GM13977 (cell line): ENCODE measurements around the gene VPS29.

Experiments
- DNase-seq: peaks from one replicate; pipeline ENCODE4 v3.0.0; 2012; ENCODE audit warnings: low spot score
- in situ Hi-C: fragments of 300-500 bp; cut with MboI; formaldehyde crosslinking; loops from one replicate; pipeline ENCODE4 v1.12.0; 2022; ENCODE audit warnings: low sequenced_read_pairs, low pct_unique_long_range_greater_than_20kb, mixed read lengths, inconsistent platforms; ENCODE audit not compliant: unreplicated experiment
- TF ChIP-seq, protein P1 (sequence below): IDR thresholded peaks from 2 replicates; pipeline ENCODE4 v1.5.1; 2012; ENCODE audit warnings: mild to moderate bottlenecking, control low read depth; ENCODE audit not compliant: insufficient read depth; ENCODE audit errors: extremely low read depth, missing control alignments

Gene VPS29

DNA sequence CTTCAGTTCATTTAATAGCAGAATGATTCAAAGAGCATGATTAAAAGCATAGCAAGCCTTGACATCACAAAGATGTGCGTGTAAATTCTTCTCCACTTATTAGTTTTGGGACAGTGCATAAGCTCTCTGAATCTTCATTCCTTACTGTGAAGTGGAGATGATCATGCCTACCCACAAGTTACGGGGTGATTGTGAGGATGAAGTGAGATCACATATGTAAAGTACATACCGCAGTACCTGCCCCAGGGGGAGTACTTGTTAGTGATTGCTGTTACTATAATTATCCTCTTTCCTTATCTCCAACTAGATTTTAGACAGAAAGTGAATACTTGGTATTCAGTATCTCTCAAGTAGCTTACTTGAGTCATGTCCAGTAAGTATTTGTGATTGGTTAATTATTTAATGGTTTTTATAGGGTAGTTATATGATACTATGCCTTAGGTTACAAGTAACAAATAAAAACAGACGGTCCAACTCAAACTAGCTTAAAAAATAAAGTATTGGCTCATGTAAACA is 6.2 kb upstream of the VPS29 start:
- DNase-seq: no peak
- TF ChIP-seq, protein P1, sequence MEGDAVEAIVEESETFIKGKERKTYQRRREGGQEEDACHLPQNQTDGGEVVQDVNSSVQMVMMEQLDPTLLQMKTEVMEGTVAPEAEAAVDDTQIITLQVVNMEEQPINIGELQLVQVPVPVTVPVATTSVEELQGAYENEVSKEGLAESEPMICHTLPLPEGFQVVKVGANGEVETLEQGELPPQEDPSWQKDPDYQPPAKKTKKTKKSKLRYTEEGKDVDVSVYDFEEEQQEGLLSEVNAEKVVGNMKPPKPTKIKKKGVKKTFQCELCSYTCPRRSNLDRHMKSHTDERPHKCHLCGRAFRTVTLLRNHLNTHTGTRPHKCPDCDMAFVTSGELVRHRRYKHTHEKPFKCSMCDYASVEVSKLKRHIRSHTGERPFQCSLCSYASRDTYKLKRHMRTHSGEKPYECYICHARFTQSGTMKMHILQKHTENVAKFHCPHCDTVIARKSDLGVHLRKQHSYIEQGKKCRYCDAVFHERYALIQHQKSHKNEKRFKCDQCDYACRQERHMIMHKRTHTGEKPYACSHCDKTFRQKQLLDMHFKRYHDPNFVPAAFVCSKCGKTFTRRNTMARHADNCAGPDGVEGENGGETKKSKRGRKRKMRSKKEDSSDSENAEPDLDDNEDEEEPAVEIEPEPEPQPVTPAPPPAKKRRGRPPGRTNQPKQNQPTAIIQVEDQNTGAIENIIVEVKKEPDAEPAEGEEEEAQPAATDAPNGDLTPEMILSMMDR: no peak
- in situ Hi-C loops: no loop called here

DNA sequence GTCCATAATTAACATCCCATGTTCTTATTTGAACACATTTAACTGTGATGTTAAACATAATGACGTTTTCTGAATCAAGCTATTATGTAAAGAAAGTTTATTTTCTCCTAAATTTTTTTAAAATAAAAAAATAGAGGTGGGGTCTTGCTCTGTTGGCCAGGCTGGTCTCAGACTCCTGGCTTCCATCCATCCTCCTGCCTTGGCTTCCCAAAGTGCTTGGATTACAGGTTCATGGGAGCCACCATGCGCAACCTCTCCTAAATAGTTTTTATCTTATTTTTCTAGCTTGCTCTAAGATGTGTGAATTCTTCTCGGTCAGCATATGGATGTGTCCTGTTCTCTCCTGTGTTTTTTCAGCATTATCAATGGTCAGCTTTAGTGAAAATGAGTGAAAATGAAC is 3.4 kb upstream of the VPS29 start:
- in situ Hi-C loops: no loop called here
- TF ChIP-seq, protein P1: no peak
- DNase-seq: no peak

DNA sequence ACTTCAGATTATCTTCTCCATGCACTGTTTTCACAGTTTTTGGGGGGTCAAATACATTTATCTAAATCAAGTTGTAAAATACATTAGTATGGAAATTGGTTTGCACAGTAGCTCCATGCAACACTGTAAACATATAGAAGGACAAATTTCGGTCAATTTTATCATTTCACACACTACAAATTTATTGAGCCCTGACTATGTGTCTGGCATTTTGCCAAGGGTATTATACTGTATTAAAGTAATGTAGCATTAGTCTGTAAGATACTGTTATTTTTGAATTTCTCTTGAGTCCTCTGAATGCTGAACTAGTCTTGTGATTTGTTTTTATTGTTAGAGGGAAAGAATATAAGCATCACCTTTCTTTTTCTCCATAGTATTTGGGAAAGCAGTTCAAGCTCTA is 1.5 kb upstream of the VPS29 start:
- TF ChIP-seq, protein P1: no peak
- in situ Hi-C loops: no loop called here
- no peak for DNase-seq

DNA sequence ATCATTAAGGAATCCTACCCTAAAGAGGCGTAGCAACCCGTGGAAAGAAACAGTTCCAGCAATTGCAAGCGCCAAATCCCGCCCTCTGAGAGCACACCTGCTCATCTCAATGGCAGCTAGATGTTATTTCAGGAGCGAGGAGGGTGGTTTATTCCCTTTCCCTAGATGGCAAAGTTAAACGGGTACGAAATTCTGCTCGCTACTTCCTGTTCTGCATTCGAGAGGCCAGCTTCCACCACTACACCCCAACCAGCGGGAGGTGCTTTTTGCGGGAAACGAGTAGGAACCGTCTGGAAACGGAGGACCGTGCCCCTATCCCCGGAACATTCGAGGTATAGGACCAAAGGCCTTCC is 536 bp downstream of the VPS29 start:
- DNase-seq: peak; percentile 27
- in situ Hi-C loops: no loop called here
- TF ChIP-seq, protein P1: no peak

DNA sequence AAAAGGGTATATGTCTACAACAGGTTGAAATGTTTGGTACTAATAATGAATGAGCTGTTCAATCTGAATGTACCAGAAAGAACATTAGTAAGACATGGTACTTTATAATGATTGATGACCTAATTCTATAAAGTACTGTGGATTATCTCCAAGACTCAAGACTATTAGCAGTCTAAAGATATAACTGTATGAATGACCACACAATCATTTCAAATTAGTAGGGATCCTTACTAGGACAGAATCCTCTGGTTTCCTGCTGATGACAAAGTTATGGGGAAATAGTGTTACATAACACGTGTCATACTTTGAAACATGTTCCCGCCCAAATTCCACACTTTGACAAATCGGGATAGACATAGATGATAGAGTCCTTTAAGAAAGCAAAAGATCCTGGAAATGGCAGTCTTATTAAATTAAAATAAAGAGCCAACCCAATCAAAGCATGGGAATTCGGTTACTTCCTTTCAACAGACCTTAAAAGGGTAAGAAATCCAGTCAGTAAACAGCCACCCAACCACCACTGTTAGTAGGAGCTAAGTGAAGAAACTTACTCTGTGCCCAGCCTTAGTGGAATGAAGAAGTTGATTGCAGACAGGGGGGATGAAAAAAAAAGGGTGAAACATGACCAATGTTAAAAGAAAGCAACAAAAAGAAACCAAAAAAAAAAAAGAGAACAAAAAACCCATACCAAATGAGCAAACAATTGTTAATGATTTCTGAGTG is 2.8 kb downstream of the VPS29 start:
- in situ Hi-C loops: no loop called here
- no peak for DNase-seq
- TF ChIP-seq, protein P1: no peak

DNA sequence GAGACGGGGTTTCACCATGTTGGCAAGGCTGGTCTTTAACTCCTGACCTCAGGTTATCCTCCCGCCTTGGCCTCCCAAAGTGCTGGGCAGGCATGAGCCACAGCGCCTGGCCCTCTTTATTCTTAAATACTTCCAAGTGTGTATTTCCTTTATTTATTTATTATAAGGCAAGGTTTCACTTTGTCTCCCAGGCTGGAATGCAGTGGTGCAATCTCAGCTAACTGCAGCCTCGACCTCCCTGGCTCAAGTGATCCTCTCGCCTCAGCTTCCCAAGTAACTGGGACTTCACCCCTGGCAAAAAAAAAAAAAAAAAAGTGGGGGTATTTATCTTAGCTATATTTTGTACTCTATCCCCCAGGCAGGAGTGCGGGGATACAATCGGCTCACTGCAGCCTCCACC is 26.5 kb downstream of the VPS29 start:
- DNase-seq: no peak
- in situ Hi-C loops: no loop called here
- TF ChIP-seq, protein P1: no peak
